HG02885 (cell line): ENCODE data around the gene PTPRJ.
"Not testable (repeated sequence)": the region's sequence is repeated elsewhere in the genome, so short reads cannot be mapped to it uniquely, and the experiment has no call there.

Experiments
- ATAC-seq: cut with Tn5 transposase; IDR thresholded peaks from one replicate; pipeline ENCODE4 v1.9.1; 2021; ENCODE audit warnings: mild to moderate bottlenecking; ENCODE audit not compliant: unreplicated experiment, poor library complexity

The PTPRJ gene

GRCh38 chr11:47980088-47980906, at the start of gene PTPRJ:
PTPRJ (plus strand) TSS chr11:47980559; CDS start chr11:47980913, 354 bp downstream.
- peak; percentile 54 for ATAC-seq

DNA sequence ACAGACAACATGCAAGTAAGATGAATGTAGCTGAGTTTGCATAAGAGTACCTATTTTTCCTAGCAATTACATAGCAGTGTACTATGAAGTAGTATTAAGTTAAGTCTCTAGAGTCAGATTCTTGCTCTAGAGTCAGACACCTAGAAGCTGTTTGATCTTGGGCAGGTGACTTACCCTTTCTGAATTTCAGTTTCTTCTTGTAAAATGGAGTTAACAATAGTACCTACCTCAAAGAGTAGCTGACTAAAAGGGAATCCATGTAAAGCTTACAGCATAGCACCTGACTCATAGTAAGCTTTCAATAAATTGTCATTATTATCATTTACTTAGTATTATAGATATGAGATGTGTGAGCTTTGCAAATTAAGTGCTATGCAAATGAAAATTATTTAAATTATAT, 47.8 kb upstream of the PTPRJ start:
- ATAC-seq, result no peak

- ATAC-seq, result not testable (repeated sequence)
These were observed 46.6 kb upstream of the PTPRJ start for GRCh38 chr11:47933797-47934196.

- ATAC-seq, result no peak
These were observed 41.4 kb upstream of the PTPRJ start for GRCh38 chr11:47938791-47939560.

DNA sequence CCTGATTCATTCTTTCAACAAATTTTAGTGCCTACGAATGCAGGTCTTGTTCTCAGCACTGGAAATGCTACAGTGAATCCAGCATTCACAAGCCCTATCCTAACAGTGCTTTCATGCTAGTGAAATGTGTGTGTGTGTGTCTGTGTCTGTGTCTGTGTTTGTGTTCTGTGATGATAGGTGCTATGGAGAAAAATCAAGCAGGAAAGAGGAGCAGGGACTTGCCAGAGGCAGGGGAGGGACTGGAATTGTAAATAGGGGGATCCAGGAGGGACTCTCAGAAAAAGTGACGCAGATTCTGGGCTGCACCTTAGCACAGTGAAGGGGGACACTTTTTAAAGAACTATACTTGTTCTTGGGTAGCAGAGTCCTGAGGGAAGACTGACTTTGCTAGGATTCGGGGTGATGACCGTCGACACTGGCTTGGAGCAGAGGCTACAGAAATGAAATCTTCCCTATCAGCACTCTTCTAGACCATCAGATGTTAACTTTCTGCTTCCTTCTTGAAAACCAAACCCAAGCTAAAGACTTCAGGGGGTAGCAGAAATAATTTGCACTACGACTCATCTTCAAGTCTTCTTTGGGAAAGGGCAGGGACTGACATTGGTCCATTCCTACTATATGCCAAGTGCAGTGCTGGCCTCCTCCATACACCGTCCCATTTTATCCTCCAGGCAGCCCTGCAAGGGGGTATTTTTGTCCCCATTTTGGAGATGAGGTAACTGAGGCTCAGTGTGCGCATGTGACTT, 39.3 kb upstream of the PTPRJ start:
- no peak for ATAC-seq

DNA sequence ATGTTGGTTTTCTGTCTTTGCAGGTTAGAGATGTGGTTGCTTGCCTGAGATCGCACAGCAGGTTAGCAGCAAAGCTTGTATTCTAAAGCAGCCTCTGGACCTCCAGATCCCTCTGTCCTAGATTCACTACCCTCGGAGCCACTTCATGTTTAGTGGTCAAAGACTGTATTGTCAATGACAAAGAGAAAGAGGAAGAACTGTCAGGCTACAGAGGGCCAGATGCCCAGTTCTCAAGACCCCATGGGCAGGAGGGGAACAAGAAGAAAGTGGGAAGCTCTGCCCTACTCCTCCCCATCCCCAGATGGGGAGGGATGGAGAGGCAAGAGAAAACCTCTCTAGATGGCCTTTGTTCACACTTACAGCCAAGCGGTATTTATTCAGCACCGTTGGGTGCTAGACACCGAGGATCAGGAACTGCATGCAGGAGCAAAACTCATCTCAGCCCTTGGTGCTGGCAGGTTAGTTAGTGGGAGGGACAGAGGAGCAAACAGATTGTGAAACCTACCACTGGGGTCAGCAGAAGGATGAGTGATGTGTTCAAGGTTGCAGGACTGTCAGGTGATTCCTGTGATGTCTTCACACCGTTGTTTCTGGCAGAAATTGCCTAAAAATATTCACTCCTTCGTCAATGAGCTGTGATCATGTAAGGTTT, 38.3 kb upstream of the PTPRJ start:
- ATAC-seq, result no peak

- no peak for ATAC-seq
These were observed 36.4 kb upstream of the PTPRJ start for GRCh38 chr11:47943721-47944586.

DNA sequence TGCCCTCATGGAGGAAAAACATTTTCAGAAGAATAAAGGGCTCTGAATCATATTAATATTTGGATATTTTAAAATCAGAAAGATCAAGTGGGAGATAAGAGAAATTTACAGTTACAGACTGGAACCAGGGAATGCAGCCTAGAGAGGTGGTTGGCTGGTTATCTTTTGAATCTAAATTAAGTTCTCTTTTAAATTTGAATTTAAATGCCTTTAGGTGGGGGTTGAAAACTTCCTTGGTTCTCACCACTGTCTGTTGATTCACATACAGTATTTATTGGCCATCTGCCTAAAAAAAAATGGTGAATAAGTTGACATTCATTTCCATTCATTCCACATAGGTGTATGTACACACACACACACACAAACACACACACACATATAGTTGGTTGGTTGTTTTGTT, 35.7 kb upstream of the PTPRJ start:
- no peak for ATAC-seq

DNA sequence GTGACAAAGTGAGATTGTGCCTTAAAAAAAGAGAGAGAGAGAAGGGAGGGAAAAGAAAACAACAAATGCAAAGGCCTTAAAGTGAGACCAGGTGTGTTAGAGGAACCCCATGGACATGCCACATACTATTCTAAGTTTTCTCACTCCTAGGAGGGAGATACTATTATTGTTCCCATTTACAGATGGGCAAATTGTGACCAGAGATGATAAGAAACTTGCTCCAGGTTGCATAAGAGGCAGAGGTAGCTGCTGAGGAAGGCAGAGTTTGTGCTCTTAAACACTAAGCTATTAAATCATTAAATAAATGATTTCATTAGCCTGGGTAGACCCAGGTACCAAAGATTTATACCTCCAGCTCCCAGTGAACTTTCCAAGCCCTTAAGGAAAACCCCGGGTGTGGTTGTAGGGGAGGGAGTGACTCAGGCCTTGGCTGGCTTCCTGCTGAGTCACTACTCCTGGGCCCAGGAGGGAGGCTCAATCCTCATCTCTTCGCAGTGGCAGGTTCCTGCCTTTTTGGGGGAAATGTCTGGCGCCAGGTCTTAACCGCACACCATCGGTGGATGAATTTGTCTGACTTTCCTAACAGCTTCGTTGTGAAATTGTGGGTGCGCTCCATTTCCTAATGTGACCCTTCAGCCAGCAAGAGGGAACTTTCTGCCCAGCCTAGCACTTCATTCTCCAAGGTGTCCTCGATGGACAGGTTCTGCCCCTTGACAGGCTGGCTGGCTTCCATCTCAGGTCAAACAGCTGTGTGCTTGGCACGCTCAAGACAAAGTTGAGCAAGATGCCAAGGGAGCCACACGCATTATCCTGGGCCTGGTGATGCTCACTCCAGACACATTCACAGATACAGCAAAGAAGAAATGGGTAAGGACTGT, 33.4 kb upstream of the PTPRJ start:
- ATAC-seq, result no peak

GRCh38 chr11:47948137-47948536, 32.2 kb upstream of the PTPRJ start:
- no peak for ATAC-seq

DNA sequence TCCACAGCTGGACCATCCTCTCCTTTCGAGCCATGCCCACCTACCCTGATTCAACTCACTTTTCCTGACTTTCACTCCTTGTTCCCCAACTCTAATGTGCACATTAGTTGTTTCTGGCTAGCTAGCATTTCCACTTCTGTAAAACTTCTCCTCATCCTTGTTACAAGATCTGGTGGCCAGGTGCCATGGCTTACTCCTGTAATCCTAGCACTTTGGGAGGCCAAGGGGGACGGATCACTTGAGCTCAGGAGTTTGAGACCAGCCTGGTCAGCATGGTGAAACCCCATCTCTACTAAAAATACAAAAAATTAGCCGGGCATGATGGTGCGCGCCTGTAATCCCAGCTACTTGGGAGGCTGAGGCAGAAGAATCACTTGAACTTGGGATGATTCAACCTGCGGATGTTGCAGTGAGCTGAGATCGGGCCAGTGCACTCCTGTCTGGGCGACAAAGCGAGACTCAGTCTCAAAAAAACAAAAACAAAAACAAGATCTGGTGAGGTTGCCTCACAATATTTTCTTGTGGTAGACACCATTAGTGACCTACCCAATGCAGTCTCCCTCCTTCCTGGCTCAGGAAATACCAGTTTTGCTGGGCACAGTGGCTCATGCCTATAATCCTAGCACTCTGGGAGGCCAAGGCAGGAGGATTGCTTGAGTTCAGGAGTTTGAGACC, 31.2 kb upstream of the PTPRJ start:
- ATAC-seq, result not testable (repeated sequence)

DNA sequence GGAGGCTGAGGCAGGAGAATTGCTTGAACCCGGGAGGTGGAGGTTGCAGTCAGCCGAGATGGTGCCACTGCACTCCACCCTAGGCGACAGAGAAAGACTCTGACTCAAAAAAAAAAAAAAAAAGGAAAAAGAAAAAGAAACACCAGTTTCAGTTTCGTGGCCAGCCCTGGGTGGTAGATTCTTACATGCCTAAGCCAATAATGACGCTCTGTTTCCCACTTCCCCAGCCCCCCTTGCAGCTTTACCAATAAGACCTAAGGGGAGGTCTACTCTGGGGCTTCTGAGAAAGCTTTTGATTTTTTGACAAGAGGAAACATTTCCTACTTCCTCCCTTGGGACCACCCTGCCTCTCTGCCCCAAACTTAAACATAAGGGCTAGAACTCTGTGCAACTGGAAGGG, 30.0 kb upstream of the PTPRJ start:
- ATAC-seq, result peak; percentile 76

- not testable (repeated sequence) for ATAC-seq
These were observed 28.9 kb upstream of the PTPRJ start for GRCh38 chr11:47951504-47951903.

DNA sequence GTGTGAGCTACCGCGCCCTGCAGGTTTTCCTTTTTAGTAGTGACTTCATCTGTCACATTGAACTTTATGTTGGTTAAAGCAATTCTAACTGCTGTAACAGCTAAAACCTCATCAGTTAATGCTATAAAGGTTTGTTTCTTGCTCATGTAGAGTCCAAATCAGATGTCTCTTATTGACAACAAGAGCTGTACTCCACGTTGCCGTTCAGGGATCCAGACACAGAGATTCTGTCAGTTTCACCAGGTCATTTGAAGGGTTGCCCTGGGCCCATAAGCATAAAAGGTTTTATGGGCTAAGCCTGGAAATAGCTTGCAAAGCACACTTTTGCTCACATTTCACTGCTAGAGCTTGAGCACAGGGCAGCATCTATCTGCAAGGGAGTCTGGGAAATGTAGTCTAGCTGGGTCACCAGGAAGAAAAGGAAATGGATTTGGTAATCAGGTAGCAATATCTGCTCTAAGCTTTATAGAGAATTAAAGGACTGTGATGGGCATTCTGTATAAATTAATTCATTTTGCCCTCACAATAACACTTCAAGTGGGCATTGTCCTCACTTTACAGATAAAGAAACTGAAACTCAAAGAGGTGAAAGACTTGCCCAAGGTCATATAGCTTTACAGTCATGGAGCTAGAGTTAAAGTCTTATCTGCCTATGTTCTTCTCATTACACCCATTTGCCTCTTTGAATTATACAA, 25.2 kb upstream of the PTPRJ start:
- peak; percentile 37 for ATAC-seq

- ATAC-seq, result no peak
These were observed 20.3 kb upstream of the PTPRJ start for GRCh38 chr11:47960015-47960414.

DNA sequence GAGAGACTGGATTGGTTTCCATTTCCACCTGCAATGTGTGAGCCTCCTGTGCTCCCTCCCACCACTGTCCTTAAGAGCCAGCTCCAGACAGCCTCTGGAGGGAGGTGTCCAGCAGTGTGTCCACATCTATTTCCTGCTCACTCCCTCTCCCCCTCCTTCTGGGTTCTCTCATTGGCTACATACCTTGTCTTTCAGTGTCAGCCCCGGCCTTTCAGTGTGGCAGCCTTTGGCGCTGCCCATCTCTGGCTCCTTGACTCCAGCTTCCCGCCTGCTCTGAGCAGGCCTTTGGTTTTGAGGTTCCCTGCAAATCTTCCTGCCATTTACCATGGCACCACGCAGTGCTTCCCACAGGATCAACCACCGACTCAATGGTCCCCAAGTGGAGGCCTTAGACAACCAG, 19.0 kb upstream of the PTPRJ start:
- no peak for ATAC-seq

DNA sequence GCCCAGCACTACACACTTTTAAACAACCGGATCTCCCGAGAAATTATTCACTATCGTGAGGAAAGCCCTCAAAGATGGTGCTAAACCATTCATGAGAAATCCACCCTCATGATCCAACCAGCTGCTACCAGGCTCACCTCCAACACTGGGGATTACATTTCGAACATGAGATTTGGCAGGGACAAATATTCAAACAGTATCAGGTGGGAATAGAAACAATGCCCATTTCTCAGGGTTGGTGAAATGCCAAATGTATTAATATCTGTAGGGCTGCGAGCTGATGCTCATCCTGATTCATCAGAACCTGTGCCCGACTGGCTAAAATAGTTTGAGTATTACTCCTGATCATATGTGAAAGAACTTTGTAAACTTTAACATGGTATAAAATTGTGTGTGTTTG, 15.8 kb upstream of the PTPRJ start:
- ATAC-seq, result no peak
